ENCODE results near the gene SLC25A48. TPM values are rescaled to one million over a fixed set of nuclear protein-coding genes. Genes with fewer than 3 reads are reported as not detected.

SLC25A48 gene
- total RNA-seq, 2 donors from 2014 or later: not detected

- peaks cover 48 to 81% of the 10 kb centered on the region in 2 donors for H3K27me3 Mint-ChIP-seq
- peak overlapping the region; percentile 1 for H3K4me3 Mint-ChIP-seq
- ATAC-seq (peak in 1 of 2 donors; percentile 31), DNase-seq (ENCODE audit: low spot score) (no peak)
- no peak overlapping the region for H3K27ac Mint-ChIP-seq
- H3K4me1 Mint-ChIP-seq (ENCODE audit: low read depth in 2 of 2): peaks cover 22 to 37% of the 10 kb centered on the region in 2 donors
- H3K36me3 Mint-ChIP-seq: peaks cover 4% of the 10 kb centered on the region
- H3K9me3 Mint-ChIP-seq: peaks cover 8% of the 10 kb centered on the region
These were observed 79.5 kb downstream of the SLC25A48 start for GRCh38 chr5:135913713-135914626.

GRCh38 chr5:135915466-135916001 lies 81.1 kb downstream of the SLC25A48 start:
- H3K36me3 Mint-ChIP-seq: peaks cover 4% of the 10 kb centered on the region
- H3K9me3 Mint-ChIP-seq: peaks cover 8% of the 10 kb centered on the region
- no peak overlapping the region for H3K4me3 Mint-ChIP-seq
- no peak overlapping the region for H3K27ac Mint-ChIP-seq
- peaks cover 40 to 80% of the 10 kb centered on the region in 2 donors for H3K27me3 Mint-ChIP-seq
- peaks cover 22 to 37% of the 10 kb centered on the region in 2 donors for H3K4me1 Mint-ChIP-seq (ENCODE audit: low read depth in 2 of 2)
- ATAC-seq (no peak), DNase-seq (ENCODE audit: low spot score) (no peak)

- peak overlapping the region in 1 of 2 donors; percentile 34 for H3K27ac Mint-ChIP-seq
- H3K36me3 Mint-ChIP-seq: peaks cover 4% of the 10 kb centered on the region
- peak; percentile 74 to 87 for ATAC-seq
- DNase-seq (ENCODE audit: low spot score): peak; percentile 63
- H3K4me1 Mint-ChIP-seq (ENCODE audit: low read depth in 2 of 2): peaks cover 22 to 37% of the 10 kb centered on the region in 2 donors
- peaks cover 33 to 75% of the 10 kb centered on the region in 2 donors for H3K27me3 Mint-ChIP-seq
- H3K9me3 Mint-ChIP-seq: peaks cover 8% of the 10 kb centered on the region
- no peak overlapping the region for H3K4me3 Mint-ChIP-seq
These were observed 82.3 kb downstream of the SLC25A48 start for GRCh38 chr5:135916638-135917263.

GRCh38 chr5:135920199-135920598 lies 85.7 kb downstream of the SLC25A48 start:
- Mint-ChIP-seq H3K27me3 (peaks cover 36 to 77% of the 10 kb centered on the region in 2 donors), H3K27ac (no peak overlapping the region), H3K4me3 (no peak overlapping the region), H3K4me1 (ENCODE audit: low read depth in 2 of 2) (peaks cover 17 to 25% of the 10 kb centered on the region in 2 donors), H3K9me3 (peaks cover 5% of the 10 kb centered on the region), H3K36me3 (no peaks in the 10 kb centered on the region)
- no peak for DNase-seq (ENCODE audit: low spot score)
- no peak for ATAC-seq

- no peak for DNase-seq (ENCODE audit: low spot score)
- H3K27ac Mint-ChIP-seq: no peak overlapping the region
- peaks cover 5% of the 10 kb centered on the region for H3K9me3 Mint-ChIP-seq
- peaks cover 15 to 16% of the 10 kb centered on the region in 2 donors for H3K4me1 Mint-ChIP-seq (ENCODE audit: low read depth in 2 of 2)
- peaks cover 42 to 83% of the 10 kb centered on the region in 2 donors for H3K27me3 Mint-ChIP-seq
- H3K36me3 Mint-ChIP-seq: no peaks in the 10 kb centered on the region
- no peak overlapping the region for H3K4me3 Mint-ChIP-seq
- ATAC-seq: no peak
These were observed 86.9 kb downstream of the SLC25A48 start for GRCh38 chr5:135921388-135921787.

GRCh38 chr5:135930029-135930948 lies 95.8 kb downstream of the SLC25A48 start:
- Mint-ChIP-seq H3K9me3 (no peaks in the 10 kb centered on the region), H3K4me3 (no peak overlapping the region), H3K27me3 (peaks cover 42 to 71% of the 10 kb centered on the region in 2 donors), H3K4me1 (ENCODE audit: low read depth in 2 of 2) (no peaks in the 10 kb centered on the region), H3K27ac (no peak overlapping the region), H3K36me3 (no peaks in the 10 kb centered on the region)
- ATAC-seq (peak in 1 of 2 donors; percentile 32), DNase-seq (ENCODE audit: low spot score) (no peak)

GRCh38 chr5:135930949-135931295 lies 96.5 kb downstream of the SLC25A48 start:
- Mint-ChIP-seq H3K36me3 (no peaks in the 10 kb centered on the region), H3K4me3 (no peak overlapping the region), H3K27ac (no peak overlapping the region), H3K9me3 (no peaks in the 10 kb centered on the region), H3K27me3 (peaks cover 43 to 70% of the 10 kb centered on the region in 2 donors), H3K4me1 (ENCODE audit: low read depth in 2 of 2) (no peaks in the 10 kb centered on the region)
- no peak for DNase-seq (ENCODE audit: low spot score)
- no peak for ATAC-seq

- DNase-seq (ENCODE audit: low spot score) (no peak), ATAC-seq (no peak)
- Mint-ChIP-seq H3K9me3 (no peaks in the 10 kb centered on the region), H3K36me3 (no peaks in the 10 kb centered on the region), H3K4me1 (ENCODE audit: low read depth in 2 of 2) (no peaks in the 10 kb centered on the region), H3K4me3 (no peak overlapping the region), H3K27me3 (peaks cover 27 to 62% of the 10 kb centered on the region in 2 donors), H3K27ac (no peak overlapping the region)
These were observed 100.5 kb downstream of the SLC25A48 start for GRCh38 chr5:135934939-135935338.

- no peak for ATAC-seq
- H3K27me3 Mint-ChIP-seq: peaks cover 13 to 62% of the 10 kb centered on the region in 2 donors
These were observed 102.9 kb downstream of the SLC25A48 start for GRCh38 chr5:135937245-135937911.

More at GRCh38 chr5:135937245-135937911, 102.9 kb downstream of the SLC25A48 start:
- no peak overlapping the region for H3K27ac Mint-ChIP-seq
- no peaks in the 10 kb centered on the region for H3K4me1 Mint-ChIP-seq (ENCODE audit: low read depth in 2 of 2)
- no peak overlapping the region for H3K4me3 Mint-ChIP-seq
- no peaks in the 10 kb centered on the region for H3K9me3 Mint-ChIP-seq
- DNase-seq (ENCODE audit: low spot score): no peak
- H3K36me3 Mint-ChIP-seq: no peaks in the 10 kb centered on the region

Other genes starting within 250 kb of the SLC25A48 start
- 1 to 10 TPM in 1 of 2 donors, under 1 TPM in 1; 0.52 to 3.0 TPM for gene IL9, start 61.2 kb downstream of the SLC25A48 start, total RNA-seq
- not detected for gene LECT2, start 120.3 kb downstream of the SLC25A48 start, total RNA-seq
- gene TGFBI, start 194.3 kb downstream of the SLC25A48 start, total RNA-seq: not detected